OCI-M1 (cell line): ENCODE data around the gene RARRES2.
A peak's percentile ranks its signal among the peaks of the same experiment; 100 is the strongest.
"Not testable (repeated sequence)": the region's sequence is repeated elsewhere in the genome, so short reads cannot be mapped to it uniquely, and the experiment has no call there.

ENCODE experiments used
- DNase-seq: peaks from one replicate; lab custom pipeline; 2025; lab: John Stamatoyannopoulos, UW

Gene RARRES2

GRCh38 chr7:150341263-150342120, at the start of gene RARRES2:
RARRES2 (minus strand) TSS chr7:150341629; CDS start chr7:150340609, 1,020 bp downstream.
- no peak for DNase-seq

- DNase-seq = no peak
These were observed 48.8 kb upstream of the RARRES2 start for GRCh38 chr7:150390205-150390604.

GRCh38 chr7:150389532-150389816, 48.0 kb upstream of the RARRES2 start:
- DNase-seq = no peak

GRCh38 chr7:150388709-150389531, 47.5 kb upstream of the RARRES2 start:
- no peak for DNase-seq

GRCh38 chr7:150388306-150388705, 46.9 kb upstream of the RARRES2 start:
- DNase-seq = no peak

- DNase-seq = not testable (repeated sequence)
These were observed 44.5 kb upstream of the RARRES2 start for GRCh38 chr7:150385884-150386283.

GRCh38 chr7:150385302-150385723, 43.9 kb upstream of the RARRES2 start:
- DNase-seq = no peak

- DNase-seq = no peak
These were observed 43.2 kb upstream of the RARRES2 start for GRCh38 chr7:150384406-150385301.

- DNase-seq = no peak
These were observed 42.4 kb upstream of the RARRES2 start for GRCh38 chr7:150383710-150384397.

GRCh38 chr7:150382844-150383225, 41.4 kb upstream of the RARRES2 start:
- no peak for DNase-seq

- DNase-seq = no peak
These were observed 40.9 kb upstream of the RARRES2 start for GRCh38 chr7:150382123-150382843.

- DNase-seq = no peak
These were observed 40.3 kb upstream of the RARRES2 start for GRCh38 chr7:150381785-150382122.

- DNase-seq = no peak
These were observed 39.7 kb upstream of the RARRES2 start for GRCh38 chr7:150381096-150381495.

- DNase-seq = no peak
These were observed 39.0 kb upstream of the RARRES2 start for GRCh38 chr7:150380463-150380862.

GRCh38 chr7:150379441-150380379, 38.3 kb upstream of the RARRES2 start:
- DNase-seq = peak; percentile 29

GRCh38 chr7:150378853-150379440, 37.5 kb upstream of the RARRES2 start, which contains the start of gene ZNF775:
ZNF775 (plus strand) TSS chr7:150379330; CDS start chr7:150388471, 9,141 bp downstream.
- peak; percentile 93 for DNase-seq

GRCh38 chr7:150378115-150378852, 36.9 kb upstream of the RARRES2 start:
- peak; percentile 79 for DNase-seq

GRCh38 chr7:150377635-150378034, 36.2 kb upstream of the RARRES2 start:
- no peak for DNase-seq

GRCh38 chr7:150377196-150377595, 35.8 kb upstream of the RARRES2 start:
- DNase-seq = no peak
